GM18870 (cell line): ENCODE data around the gene SLC8B1.
"Not testable (repeated sequence)": the region's sequence is repeated elsewhere in the genome, so short reads cannot be mapped to it uniquely, and the experiment has no call there.

Source experiments
- ATAC-seq: cut with Tn5 transposase; IDR thresholded peaks from one replicate; pipeline ENCODE4 v1.9.1; 2021; ENCODE audit warnings: moderate library complexity; ENCODE audit not compliant: unreplicated experiment

Gene SLC8B1

DNA sequence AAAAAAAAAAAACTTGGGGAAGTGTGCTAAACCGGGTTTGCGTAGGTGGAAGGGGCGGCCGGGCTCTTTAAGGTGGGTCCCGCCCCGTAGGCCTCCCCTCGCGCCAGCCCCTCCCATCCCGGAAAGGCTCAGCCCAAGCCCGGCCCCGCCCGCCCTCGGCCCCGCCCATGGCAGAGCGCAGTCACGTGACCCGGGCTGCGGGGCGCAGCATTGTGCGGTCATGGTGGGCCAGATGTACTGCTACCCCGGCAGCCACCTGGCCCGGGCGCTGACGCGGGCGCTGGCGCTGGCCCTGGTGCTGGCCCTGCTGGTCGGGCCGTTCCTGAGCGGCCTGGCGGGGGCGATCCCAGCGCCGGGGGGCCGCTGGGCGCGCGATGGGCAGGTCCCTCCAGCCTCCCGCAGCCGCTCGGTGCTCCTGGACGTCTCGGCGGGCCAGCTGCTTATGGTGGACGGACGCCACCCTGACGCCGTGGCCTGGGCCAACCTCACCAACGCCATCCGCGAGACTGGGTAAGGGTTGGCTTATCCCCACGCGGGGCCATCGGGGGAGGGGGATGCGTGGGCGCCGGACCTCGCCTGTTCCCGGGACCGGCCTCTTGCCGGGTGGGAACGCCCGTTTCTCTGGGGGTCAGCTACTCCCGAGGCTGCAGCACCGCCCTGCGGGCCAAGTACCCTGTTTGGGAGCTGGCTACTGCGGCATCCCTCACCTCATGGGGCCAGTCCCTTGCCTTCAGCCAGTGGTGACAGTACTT, 23.6 kb upstream of the SLC8B1 start, which contains the start of gene PLBD2:
Gene PLBD2, plus strand, starts transcription at position 207 of the 752 bp plus-strand sequence. Its CDS starts 14 bp downstream, at position 221.
- peak; percentile 60 for ATAC-seq

GRCh38 chr12:113354192-113354591, 19.3 kb upstream of the SLC8B1 start:
- ATAC-seq = not testable (repeated sequence)

- ATAC-seq = no peak
Measured at GRCh38 chr12:113351089-113351488, 16.2 kb upstream of the SLC8B1 start.

DNA sequence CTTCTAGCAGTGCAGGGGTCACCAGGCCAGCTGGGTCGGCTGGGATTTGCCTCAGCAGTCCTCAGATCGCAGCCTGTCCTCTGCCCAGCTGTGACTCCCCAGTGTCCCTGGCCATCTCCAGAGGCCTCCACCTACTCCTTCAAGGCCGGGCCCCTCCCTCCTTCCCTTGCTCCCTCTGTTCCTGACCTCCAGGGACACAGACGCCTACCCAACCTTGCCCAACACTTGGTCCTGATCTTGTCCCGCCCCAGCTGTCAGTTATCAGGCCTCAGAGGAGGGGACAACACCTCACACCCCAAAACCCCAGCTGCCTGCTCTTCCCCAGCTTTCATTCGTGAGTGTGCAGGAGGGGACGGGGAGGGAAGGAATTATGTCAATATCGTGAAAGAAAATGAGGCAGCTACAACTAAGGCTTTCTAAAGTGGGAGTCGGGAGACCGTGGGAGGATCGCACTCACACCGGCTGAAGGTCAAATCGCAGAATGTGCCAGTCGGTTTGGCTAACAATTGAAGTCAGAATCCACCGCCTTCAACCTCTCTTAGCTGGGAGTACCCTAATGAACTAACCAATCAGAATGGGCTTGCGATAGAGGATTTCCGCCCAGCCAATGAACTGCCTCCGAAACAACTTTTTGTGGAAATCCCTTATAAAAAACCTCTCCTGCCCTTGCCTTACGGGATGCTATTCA, 14.1 kb upstream of the SLC8B1 start:
- no peak for ATAC-seq

DNA sequence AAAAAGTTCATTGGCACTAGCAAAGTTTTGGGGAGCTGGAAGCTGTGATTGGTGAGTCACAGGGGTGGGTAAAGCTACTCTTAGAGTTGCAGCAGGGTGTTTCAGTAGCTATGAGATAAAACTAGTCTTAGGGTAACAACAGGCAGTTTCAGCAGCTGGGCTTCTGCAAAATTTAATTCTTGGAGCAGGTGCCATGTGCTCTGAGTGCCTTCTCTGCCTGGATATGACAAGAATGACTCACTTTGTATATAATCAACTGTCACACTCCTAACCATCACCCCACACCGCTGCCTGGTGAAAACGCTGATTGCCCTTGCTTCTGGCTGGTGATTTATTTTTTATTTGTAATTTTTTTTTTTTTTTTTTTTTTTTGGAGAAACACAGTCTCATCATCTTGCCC, 13.0 kb upstream of the SLC8B1 start:
- ATAC-seq = no peak

DNA sequence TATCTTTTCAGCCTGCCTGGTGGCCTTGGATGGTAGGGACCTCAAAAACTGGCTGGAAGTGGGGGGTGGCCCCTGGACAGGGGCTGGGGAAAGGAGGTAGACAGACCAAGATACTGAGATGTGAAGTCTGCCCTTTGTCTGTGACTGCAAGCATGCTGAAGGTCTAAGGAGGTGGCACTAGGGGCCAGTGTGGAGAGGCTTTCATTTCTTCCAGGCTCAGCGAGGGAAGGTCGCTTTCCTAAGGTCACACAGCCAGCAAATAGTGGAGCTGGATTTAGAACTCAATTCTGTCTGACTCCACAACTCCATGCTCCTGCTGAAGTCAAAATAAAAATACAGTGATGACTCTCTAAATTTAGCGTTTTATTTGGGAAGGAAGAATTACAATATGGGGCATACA, 12.2 kb upstream of the SLC8B1 start:
- ATAC-seq = no peak

DNA sequence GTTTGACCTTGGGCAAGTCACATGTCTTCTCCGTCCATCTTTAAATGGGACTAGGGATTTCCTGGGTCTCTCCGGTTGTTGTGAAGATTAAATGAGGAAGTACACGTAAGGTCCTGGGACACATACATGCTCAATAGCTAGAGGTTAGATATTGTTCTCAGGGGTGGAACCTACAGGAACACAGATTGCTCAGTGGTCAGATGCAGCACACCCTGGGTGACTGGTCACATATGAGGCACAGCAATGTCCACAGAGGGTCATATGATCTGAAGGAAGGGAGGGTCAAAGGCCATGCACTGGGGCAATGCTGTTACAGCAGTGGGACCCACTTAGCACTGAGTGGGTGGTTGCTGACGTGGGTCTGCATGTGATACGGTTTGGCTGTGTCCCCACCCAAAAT, 11.4 kb upstream of the SLC8B1 start:
- no peak for ATAC-seq

DNA sequence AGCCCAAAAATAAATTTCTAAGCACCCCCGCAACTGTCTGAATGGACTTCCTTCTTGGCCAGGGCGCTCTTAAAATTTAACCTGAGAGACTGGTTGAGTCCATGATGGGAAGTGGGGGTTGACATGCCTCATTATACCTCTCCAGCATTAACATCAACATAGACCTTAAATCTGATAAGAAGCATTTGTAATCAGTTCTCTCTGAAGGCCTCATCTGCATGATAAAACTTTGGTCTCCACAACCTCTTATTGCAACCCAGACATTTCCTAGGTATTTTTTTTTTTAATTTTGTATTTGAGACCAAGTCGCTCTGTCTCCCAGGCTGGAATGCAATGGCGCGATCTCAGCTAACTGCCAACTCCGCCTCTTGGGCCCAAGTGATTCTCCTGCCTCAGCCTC, 10.4 kb upstream of the SLC8B1 start:
- no peak for ATAC-seq

DNA sequence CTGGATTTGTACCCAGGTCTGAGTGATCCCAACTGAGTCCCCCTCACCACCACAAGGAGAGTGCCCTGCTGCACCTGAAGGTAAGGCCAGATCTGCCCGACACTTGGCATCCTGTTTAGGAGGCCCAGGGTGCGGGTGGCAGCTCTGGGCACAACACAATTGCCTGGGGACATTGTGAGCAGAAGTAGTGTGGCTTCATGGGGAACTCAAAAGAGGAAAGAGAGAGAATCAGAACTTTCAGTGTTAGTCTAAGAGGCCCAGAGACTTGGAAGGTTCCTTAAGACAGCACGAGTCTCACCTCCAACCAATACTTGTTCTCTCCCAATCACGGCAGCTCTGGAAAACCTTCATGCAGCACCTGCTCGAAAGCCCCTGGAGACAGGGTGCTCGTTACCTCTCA, 6.6 kb upstream of the SLC8B1 start:
- ATAC-seq = no peak

DNA sequence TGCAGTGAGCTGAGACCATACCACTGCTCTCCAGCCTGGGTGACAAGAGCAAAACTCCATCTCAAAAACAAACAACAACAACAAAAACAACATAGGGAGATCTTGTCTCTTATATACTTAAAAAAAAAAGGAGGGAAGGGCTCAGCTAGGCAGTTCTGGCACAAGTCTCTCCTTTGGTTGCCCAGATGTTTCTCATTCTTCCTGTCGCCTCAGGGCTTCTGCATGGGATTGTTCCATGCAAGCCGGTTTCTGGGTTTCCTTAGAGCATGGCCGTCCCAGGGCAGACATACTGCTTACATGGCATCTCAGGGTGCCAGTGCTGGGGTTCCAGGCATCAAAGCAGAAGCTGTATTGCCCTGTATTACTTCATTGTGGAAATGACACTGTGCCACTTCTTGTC, 5.2 kb upstream of the SLC8B1 start:
- ATAC-seq = no peak

DNA sequence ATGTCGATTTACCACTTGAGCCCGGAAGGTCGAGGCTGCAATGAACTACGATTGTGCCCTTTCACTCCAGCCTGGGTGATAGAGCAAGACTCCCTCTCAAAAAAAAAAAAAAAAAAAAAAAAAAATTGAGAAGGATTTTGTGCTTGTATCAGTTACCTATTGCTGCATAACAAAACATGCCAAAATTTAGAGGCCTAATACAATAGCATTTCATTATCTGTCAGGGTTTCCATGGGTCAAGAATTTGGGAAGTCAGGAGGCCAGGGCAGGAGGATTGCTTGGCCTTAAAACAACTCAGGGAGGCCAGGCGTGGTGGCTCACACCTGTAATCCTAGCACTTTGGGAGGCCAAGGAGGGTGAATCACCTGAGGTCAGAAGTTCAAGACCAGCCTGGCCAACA, 4.6 kb upstream of the SLC8B1 start:
- no peak for ATAC-seq

GRCh38 chr12:113333877-113334785, 778 bp downstream of the SLC8B1 start:
- no peak for ATAC-seq

DNA sequence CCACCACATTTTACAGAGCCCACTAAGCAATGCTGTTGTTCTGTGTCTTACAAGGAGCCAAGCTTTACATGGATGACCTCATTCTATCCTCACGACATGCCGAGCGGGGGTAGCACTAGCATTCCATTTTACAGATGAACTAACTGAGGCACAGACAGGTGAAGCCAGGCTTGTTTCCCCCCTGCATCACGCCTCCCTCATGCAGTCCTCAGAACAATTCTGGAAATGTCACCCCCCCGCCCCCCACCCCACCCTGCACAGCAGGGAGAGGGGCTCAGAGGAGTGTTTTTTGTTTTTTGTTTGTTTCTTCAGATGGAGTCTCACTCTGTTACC, 1.5 kb downstream of the SLC8B1 start:
- no peak for ATAC-seq

GRCh38 chr12:113332688-113333417, 2.1 kb downstream of the SLC8B1 start:
- no peak for ATAC-seq

GRCh38 chr12:113330505-113330904, 4.4 kb downstream of the SLC8B1 start:
- no peak for ATAC-seq

DNA sequence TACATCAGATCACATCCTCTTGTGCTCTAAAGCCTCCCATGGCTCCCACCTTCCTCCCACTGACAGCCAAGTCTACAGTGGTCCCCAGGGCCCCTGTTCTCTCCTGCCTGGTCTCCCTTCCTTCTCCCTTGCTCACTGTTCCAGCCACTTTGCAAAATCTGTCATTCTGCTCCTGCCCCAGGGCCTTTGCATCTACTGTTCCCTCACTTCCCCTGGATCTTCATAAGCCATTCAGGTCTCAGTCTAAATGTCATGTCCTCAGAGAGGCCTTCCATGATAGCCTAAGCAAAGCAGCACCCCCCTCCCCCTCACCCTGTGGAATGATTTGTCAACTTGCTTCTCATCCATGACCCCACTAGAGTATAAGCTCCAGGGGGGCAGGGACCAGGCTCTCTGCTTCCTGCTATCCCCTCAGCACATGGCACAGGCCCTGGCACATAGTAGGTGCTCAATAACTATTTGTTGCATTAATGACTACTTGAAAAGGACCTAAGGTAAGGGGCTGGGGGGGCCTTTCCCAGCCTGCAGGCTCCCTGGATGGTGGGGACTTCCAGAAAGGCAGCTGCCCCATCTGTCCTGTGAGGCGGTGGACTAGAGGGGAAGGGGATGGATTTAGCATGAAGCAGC, 5.0 kb downstream of the SLC8B1 start:
- no peak for ATAC-seq

DNA sequence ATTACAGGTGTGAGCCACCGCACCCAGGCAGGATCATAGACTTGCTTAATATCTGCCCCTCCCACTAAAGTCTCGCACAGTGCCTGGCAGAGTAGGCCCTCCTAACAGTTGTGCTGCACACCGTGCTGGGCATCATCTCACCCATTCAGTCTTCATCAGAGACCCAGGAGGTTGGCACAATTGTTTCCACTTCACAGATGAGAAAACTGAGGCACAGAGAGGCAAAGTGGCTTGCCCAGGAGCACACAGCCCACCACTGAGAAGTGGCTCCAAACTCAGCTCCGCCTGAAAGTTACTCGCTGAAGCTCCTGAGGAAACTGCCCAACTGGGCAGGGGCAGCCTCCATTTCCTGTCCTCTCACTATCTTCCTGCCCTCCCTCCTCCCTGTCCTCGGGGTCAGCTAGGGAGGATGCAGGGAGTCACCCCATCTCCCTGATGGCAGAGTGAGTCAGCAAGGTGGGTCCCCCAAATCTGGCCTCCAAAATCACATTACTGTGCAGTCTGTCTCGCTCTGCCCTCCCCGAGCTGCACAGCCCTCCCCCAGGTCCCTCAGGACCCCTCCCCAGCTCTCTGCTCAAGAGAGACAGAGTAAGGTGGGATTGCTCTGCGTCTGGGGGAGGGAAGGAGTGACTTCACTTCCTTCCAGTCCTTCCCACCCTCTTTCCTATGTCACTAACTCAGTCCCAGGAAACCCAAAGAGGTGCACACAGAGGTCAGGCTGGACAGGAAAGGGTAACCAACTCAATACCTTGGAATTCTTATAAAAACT, 5.7 kb downstream of the SLC8B1 start:
- no peak for ATAC-seq

DNA sequence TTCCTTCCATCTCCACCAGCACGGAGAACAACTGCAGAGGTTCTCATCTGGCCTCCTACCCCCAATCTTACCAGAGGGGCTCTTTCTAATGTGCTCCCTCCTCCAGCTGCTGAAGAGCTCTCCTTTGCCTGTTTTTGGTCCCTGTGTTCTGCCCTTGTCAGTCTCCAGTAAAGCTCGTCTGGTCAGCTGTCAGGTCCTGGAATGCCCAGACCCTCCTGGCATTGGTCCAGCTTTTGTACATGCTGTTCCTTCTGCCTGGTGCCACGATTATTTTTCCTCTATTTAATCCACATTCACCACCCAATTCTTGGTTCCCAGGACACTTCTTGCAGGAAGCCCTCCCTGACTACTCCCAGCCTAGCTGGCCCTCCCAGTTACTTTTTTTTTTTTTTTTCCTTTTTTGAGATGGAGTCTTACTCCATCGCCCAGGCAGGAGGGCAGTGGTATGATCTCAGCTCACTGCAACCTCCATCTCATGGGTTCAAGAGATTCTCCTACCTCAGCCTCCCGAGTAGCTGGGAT, 6.5 kb downstream of the SLC8B1 start:
- no peak for ATAC-seq

DNA sequence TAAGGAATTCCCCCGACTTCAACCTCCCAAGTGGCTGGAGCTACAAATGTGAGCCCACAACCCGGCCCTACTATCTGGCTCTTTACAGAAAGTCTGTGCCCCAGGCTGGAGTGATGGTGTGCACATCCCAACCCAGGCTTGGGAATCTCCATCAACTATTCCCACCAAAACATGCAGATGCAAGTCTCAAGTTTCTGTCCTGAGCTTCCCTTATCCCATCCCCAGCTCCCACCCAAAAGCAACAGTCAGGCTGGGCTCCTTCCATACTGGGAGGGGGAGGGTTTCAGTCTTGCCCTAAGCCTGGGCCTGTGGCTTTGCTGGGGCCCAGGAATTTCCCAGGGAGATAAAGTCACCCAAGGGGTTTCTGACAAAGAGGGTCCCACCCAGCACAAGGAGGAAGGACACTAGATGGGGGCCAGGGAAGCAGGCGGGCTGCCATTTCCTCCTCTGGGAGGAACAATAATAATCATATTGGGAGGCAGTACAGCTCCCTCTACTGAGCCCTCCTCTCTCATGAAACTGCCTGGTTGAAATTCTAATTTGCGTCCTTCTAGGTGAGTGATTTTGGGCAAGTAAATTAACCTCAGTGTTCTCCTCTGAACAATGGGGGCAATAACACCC, 8.0 kb downstream of the SLC8B1 start:
- no peak for ATAC-seq
